GM23248 (cell line): Measurements from ENCODE around the gene NDUFS7. TPM values are rescaled to one million over a fixed set of nuclear protein-coding genes. Genes with fewer than 3 reads are reported as not detected.

Source experiments
- DNase-seq: peaks from one replicate; pipeline ENCODE4 v3.0.0-alpha.2; 2015
- H2AFZ ChIP-seq: fragments of 200-600 bp; sonication (generic); 2 replicates; pipeline ENCODE4 v1.6.1; 2016; ENCODE audit warnings: antibody characterized with exemption
- H3F3A ChIP-seq: fragments of 200-600 bp; sonication (generic); 2 replicates; pipeline ENCODE4 v1.6.1; 2016; ENCODE audit warnings: mild to moderate bottlenecking, antibody characterized with exemption, mixed run types; ENCODE audit not compliant: insufficient read depth
- H3K27ac ChIP-seq: fragments of 200-600 bp; sonication (generic); 2 replicates; pipeline ENCODE4 v1.5.1; 2016; ENCODE audit warnings: mild to moderate bottlenecking
- H3K27me3 ChIP-seq: fragments of 200-600 bp; sonication (generic); replicated peaks from 2 replicates; pipeline ENCODE4 v1.6.1; 2016; ENCODE audit warnings: mild to moderate bottlenecking; ENCODE audit not compliant: insufficient read depth
- H3K36me3 ChIP-seq: fragments of 200-600 bp; sonication (generic); 2 replicates; pipeline ENCODE4 v1.6.1; 2016; ENCODE audit warnings: low read depth, mild to moderate bottlenecking
- H3K4me1 ChIP-seq: fragments of 200-600 bp; sonication (generic); 2 replicates; pipeline ENCODE4 v1.6.1; 2016; ENCODE audit warnings: mild to moderate bottlenecking; ENCODE audit not compliant: insufficient read depth
- H3K4me2 ChIP-seq: fragments of 200-600 bp; sonication (generic); one replicate; pipeline ENCODE4 v1.6.1; 2016; ENCODE audit warnings: mild to moderate bottlenecking; ENCODE audit not compliant: unreplicated experiment
- H3K4me3 ChIP-seq: fragments of 200-600 bp; sonication (generic); 2 replicates; pipeline ENCODE4 v1.5.1; 2016; ENCODE audit warnings: mild to moderate bottlenecking
- H3K79me2 ChIP-seq: fragments of 200-600 bp; sonication (generic); 2 replicates; pipeline ENCODE4 v1.6.1; 2016; ENCODE audit warnings: mild to moderate bottlenecking; ENCODE audit not compliant: insufficient read depth
- H3K9ac ChIP-seq: fragments of 200-600 bp; sonication (generic); 2 replicates; pipeline ENCODE4 v1.6.1; 2016; ENCODE audit warnings: mild to moderate bottlenecking
- H3K9me2 ChIP-seq: fragments of 200-600 bp; sonication (generic); 2 replicates; pipeline ENCODE4 v1.6.1; 2016; ENCODE audit warnings: mixed run types, mild to moderate bottlenecking, moderate library complexity; ENCODE audit not compliant: insufficient read depth
- H3K9me3 ChIP-seq: fragments of 200-600 bp; sonication (generic); one replicate; pipeline ENCODE4 v1.6.1; 2017; ENCODE audit warnings: low read depth
- H4K20me1 ChIP-seq: fragments of 200-600 bp; sonication (generic); 2 replicates; pipeline ENCODE4 v1.6.0; 2016; ENCODE audit not compliant: insufficient read depth
- EZH2 ChIP-seq: fragments of 200-600 bp; sonication (generic); IDR thresholded peaks from 2 replicates; pipeline ENCODE4 v1.6.1; 2018; ENCODE audit warnings: antibody characterized with exemption, mild to moderate bottlenecking; ENCODE audit not compliant: insufficient read depth, poor library complexity, severe bottlenecking
- EZH2phosphoT487 ChIP-seq: fragments of 200-600 bp; sonication (generic); IDR thresholded peaks from 2 replicates; pipeline ENCODE4 v1.6.1; 2018; ENCODE audit warnings: antibody characterized with exemption, moderate library complexity, mild to moderate bottlenecking, low read depth; ENCODE audit not compliant: insufficient read depth
- WGBS, 2 experiments: methylation state at CpG; one replicate each; pipeline ENCODE4 v1.1.6; 2015 to 2017; ENCODE audit warnings: low lambda C conversion rate in 2 of 2, low coverage in 1 of 2; ENCODE audit errors: missing lambda C conversion rate in 2 of 2; 5-methylcytosine and 5-hydroxymethylcytosine counted together
- in situ Hi-C: fragments of 300-500 bp; cut with MboI; formaldehyde crosslinking; loops from 2 replicates; pipeline ENCODE4 v1.15.0; 2020
- polyA plus RNA-seq: library from polyadenylated mRNA; unstranded; fragments of >200 nt; fragmentation: Nextera tagmentation; extraction: Ambion mirVana; gene quantifications from 2 replicates; pipeline ENCODE4 v1.2.1, GENCODE V29; 2016
- total RNA-seq: library from RNA; depleted of rRNA; stranded (reverse); fragments of >200 nt; shearing (Covaris generic); gene quantifications from 2 replicates; pipeline ENCODE4 v1.2.3, GENCODE V29; 2014; rRNA removed

The NDUFS7 gene
- total and polyA plus RNA-seq, 2 experiments from 2014 or later: 67.1 to 173 TPM

GRCh38 chr19:1441677-1442438 lies 58.2 kb downstream of the NDUFS7 start:
- peaks cover 37% of the 10 kb centered on the region for H3K79me2 ChIP-seq
- peaks cover 4% of the 10 kb centered on the region; the same call in 1 of the 2 replicates for H3K27me3 ChIP-seq
- TF ChIP-seq EZH2 (no peak), EZH2phosphoT487 (no peak)
- no peak overlapping the region for H2AFZ ChIP-seq
- H3K9me2 ChIP-seq: no peaks in the 10 kb centered on the region
- 91 to 92% methylated on average over 25 of the region's 25 CpGs for WGBS, 2 experiments
- peaks cover 45% of the 10 kb centered on the region for H3F3A ChIP-seq
- H3K4me1 ChIP-seq: 0 out of 2 replicates have a peak, but pooled peaks cover 5% of the 10 kb centered on the region
- H3K36me3 ChIP-seq: peaks cover 28% of the 10 kb centered on the region; the same call in 1 of the 2 replicates
- H4K20me1 ChIP-seq: peaks cover 10% of the 10 kb centered on the region; the same call in 1 of the 2 replicates
- no peak overlapping the region for H3K4me2 ChIP-seq
- no peak overlapping the region for H3K9ac ChIP-seq
- DNase-seq: no peak
- no peaks in the 10 kb centered on the region for H3K9me3 ChIP-seq
- no peak overlapping the region for H3K4me3 ChIP-seq
- no peak overlapping the region for H3K27ac ChIP-seq
- in situ Hi-C loops: no loop called here

Other genes with a start within 250 kb of the NDUFS7 start
- 64.5 and 70.4 TPM in 2 replicates for gene SBNO2, start 209.6 kb upstream of the NDUFS7 start, total RNA-seq
- 7.5 and 11.9 TPM in 2 replicates for gene SBNO2, start 209.6 kb upstream of the NDUFS7 start, polyA plus RNA-seq
- 64.1 and 66.5 TPM in 2 replicates for gene STK11, start 178.1 kb upstream of the NDUFS7 start, total RNA-seq
- 4.3 and 4.6 TPM in 2 replicates for gene STK11, start 178.1 kb upstream of the NDUFS7 start, polyA plus RNA-seq
- gene CBARP, start 145.9 kb upstream of the NDUFS7 start, total RNA-seq: 2.7 and 4.5 TPM in 2 replicates
- 0.29 and 0.41 TPM in 2 replicates for gene CBARP, start 145.9 kb upstream of the NDUFS7 start, polyA plus RNA-seq
- gene ATP5F1D, start 142.2 kb upstream of the NDUFS7 start, total RNA-seq: 27.4 and 38.9 TPM in 2 replicates
- gene ATP5F1D, start 142.2 kb upstream of the NDUFS7 start, polyA plus RNA-seq: 287 and 290 TPM in 2 replicates
- 9.4 and 18.5 TPM in 2 replicates for gene MIDN, start 135.3 kb upstream of the NDUFS7 start, total RNA-seq
- 3.1 and 4.0 TPM in 2 replicates for gene MIDN, start 135.3 kb upstream of the NDUFS7 start, polyA plus RNA-seq
- gene CIRBP, start 114.6 kb upstream of the NDUFS7 start, total RNA-seq: 239 and 392 TPM in 2 replicates
- 163 and 185 TPM in 2 replicates for gene CIRBP, start 114.6 kb upstream of the NDUFS7 start, polyA plus RNA-seq
- 61.5 and 84.5 TPM in 2 replicates for gene FAM174C, start 108.4 kb upstream of the NDUFS7 start, total RNA-seq
- gene FAM174C, start 108.4 kb upstream of the NDUFS7 start, polyA plus RNA-seq: 67.8 and 81.6 TPM in 2 replicates
- gene EFNA2, start 98.0 kb upstream of the NDUFS7 start, total RNA-seq: not detected in 2 replicates
- gene EFNA2, start 98.0 kb upstream of the NDUFS7 start, polyA plus RNA-seq: not detected in 2 replicates
- gene GAMT, start 17.6 kb downstream of the NDUFS7 start, total RNA-seq: 39.8 and 43.7 TPM in 2 replicates
- gene GAMT, start 17.6 kb downstream of the NDUFS7 start, polyA plus RNA-seq: 40.1 and 43.1 TPM in 2 replicates
- 56.6 and 59.4 TPM in 2 replicates for gene DAZAP1, start 23.7 kb downstream of the NDUFS7 start, total RNA-seq
- 11.0 and 12.8 TPM in 2 replicates for gene DAZAP1, start 23.7 kb downstream of the NDUFS7 start, polyA plus RNA-seq
- 1,256 and 1,289 TPM in 2 replicates for gene RPS15, start 54.5 kb downstream of the NDUFS7 start, total RNA-seq
- gene RPS15, start 54.5 kb downstream of the NDUFS7 start, polyA plus RNA-seq: 921 and 947 TPM in 2 replicates
- 0.11 TPM in 1 of 2 replicates, not detected in the other for gene APC2, start 66.2 kb downstream of the NDUFS7 start, total RNA-seq
- 0.10 and 0.11 TPM in 2 replicates for gene APC2, start 66.2 kb downstream of the NDUFS7 start, polyA plus RNA-seq
- gene C19orf25, start 95.3 kb downstream of the NDUFS7 start, total RNA-seq: 35.9 and 40.2 TPM in 2 replicates
- gene C19orf25, start 95.3 kb downstream of the NDUFS7 start, polyA plus RNA-seq: 33.2 and 34.7 TPM in 2 replicates
- gene PCSK4, start 106.4 kb downstream of the NDUFS7 start, total RNA-seq: 0.13 and 0.76 TPM in 2 replicates
- gene PCSK4, start 106.4 kb downstream of the NDUFS7 start, polyA plus RNA-seq: 0.28 and 0.43 TPM in 2 replicates
- 2.9 and 3.0 TPM in 2 replicates for gene REEP6, start 107.3 kb downstream of the NDUFS7 start, total RNA-seq
- 4.0 and 4.3 TPM in 2 replicates for gene REEP6, start 107.3 kb downstream of the NDUFS7 start, polyA plus RNA-seq
- gene ADAMTSL5, start 129.1 kb downstream of the NDUFS7 start, total RNA-seq: 21.1 and 31.7 TPM in 2 replicates
- gene ADAMTSL5, start 129.1 kb downstream of the NDUFS7 start, polyA plus RNA-seq: 19.3 and 23.3 TPM in 2 replicates
- gene PLK5, start 140.2 kb downstream of the NDUFS7 start, total RNA-seq: not detected in 2 replicates
- not detected in 2 replicates for gene PLK5, start 140.2 kb downstream of the NDUFS7 start, polyA plus RNA-seq
- 50.3 and 50.6 TPM in 2 replicates for gene MEX3D, start 184.4 kb downstream of the NDUFS7 start, total RNA-seq
- gene MEX3D, start 184.4 kb downstream of the NDUFS7 start, polyA plus RNA-seq: 2.6 and 3.0 TPM in 2 replicates
- 134 and 153 TPM in 2 replicates for gene MBD3, start 209.0 kb downstream of the NDUFS7 start, total RNA-seq
- gene MBD3, start 209.0 kb downstream of the NDUFS7 start, polyA plus RNA-seq: 24.5 and 26.4 TPM in 2 replicates
- gene UQCR11, start 221.6 kb downstream of the NDUFS7 start, total RNA-seq: 49.3 and 53.0 TPM in 2 replicates
- gene UQCR11, start 221.6 kb downstream of the NDUFS7 start, polyA plus RNA-seq: 669 and 684 TPM in 2 replicates